Activated CD4-positive, CD25-positive, alpha-beta regulatory T cell treated with anti-CD3 and anti-CD28 coated beads, Interleukin-2, amount 50 U/mL, for 16 hours (primary cell): ENCODE data around the gene IL16.
A peak's percentile ranks its signal among the peaks of the same experiment; 100 is the strongest.

Source experiments
- DNase-seq: peaks from one replicate; pipeline ENCODE4 v3.0.0-alpha.2; 2020; ENCODE audit warnings: low read depth, low spot score

The IL16 gene

DNA sequence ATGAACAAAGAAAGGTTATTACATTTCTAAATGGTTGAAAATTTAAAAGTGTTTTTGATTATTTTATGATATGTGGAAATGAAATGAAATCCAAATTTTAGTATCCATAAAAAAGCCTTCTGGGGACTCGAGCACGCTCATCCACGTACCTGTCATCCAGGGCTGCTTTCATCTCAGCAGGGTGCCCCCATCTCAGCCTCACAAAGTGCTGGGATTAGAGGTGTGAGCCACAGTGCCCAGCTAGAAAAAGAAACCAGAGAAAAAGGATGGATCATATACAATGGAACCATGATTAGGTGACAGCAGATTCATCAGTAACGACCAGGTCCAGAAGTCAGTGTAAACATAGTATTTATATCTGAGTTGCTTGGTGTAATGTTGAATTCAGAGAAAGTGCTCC lies 77.6 kb downstream of the IL16 start:
- no peak for DNase-seq

DNA sequence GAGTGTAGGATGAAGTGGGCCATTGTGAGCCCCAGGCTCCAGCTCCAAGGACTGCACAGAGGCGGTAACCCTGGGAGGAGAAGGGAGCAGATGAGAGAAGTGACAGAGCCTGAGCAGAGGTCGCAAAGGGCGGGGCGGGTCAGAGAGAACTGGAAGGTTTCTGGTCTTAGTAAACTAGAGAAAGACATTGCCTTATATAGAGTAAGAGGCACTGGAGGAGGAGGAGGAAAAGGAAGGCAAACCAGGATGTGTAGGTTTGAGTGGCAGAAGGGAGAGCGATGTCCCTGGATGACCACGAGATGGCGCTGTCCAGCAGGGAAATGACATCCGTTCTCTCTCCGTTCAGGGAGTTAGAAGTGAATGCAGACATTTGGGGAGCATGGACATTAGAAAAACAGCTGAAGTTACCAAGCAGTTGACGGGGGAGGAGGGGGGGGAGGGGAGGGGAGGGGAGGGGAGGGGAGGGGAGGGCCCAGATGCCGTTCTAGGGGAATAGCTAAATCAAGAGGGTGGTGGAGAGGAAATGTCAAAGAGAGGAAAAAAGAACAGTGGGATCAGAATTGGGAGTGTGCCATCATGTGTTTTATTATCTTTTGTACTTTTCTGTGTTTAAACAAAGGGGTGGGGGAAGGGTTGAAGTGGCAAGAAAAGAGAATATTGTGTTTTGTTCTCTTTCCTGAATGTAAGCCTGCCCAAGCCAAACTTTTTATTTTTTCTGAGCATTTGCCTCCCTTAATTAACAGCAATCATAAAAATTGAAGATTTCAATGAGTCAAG lies 78.4 kb downstream of the IL16 start:
- peak; percentile 72 for DNase-seq

DNA sequence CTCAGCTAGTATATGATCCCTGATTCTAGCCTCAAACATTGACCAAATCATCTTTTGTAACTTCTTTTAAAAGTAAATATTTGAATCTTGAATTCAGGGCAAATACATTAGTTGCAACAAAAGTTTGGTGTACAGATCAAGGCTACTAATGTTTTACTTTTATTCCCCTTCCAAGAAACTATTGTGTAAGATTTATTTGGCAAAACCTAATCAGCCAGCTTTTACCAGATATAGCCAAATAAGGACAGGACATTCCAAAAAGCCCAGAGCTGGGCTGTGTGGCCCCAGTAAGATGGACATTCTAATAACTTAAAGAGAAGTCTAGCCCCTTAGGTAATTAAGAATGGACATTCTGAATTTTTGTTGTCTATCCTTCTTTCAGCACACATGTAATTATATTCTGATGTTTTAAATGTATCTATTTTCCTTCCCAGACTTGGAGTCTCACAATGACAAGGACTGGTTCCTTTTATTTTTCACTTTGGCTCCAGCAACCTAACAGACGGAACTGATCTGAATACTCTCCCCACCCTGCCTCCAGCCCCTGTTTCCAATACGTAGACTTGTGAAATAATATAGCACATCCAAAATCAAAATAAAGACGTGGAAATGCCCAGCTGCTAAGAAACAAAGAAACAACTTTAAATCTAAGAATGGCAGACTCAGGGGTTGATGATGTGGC lies 79.2 kb downstream of the IL16 start:
- no peak for DNase-seq

DNA sequence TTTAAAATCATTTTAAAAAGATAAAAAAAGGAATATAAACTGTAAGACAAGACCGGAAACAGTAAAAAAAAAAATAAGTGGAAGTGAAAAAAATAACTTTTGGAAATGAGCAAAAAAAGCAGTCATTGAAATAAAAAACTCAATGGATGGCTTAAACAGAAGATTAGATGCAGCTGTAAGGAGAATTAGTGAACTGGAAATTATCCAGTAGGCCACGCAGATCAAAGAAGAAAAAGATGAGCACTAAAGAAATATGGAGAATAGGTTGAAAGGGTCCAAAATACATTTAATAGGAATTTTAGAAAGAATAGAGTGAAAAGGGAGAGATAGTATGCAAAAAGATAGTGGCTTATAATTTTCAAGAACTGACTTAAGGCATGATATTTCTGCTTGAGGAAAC lies 80.3 kb downstream of the IL16 start:
- no peak for DNase-seq

DNA sequence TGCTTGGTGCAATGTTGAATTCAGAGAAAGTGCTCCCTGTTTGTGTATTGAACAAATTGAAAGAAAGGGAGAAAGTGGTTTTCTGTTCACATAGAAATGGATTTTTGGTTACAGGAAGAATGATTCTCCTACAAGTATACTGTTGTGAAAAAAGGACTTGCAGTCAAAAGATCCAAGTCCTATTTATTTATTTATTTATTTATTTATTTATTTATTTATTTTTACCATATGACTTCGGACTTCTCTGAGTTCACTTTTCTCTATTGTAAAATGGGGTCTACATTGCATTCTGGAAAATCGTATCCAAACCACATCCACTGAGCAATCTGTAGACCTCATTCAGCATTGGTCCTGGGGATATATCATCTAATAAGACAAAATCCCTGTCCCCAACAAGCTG lies 81.2 kb downstream of the IL16 start:
- no peak for DNase-seq

DNA sequence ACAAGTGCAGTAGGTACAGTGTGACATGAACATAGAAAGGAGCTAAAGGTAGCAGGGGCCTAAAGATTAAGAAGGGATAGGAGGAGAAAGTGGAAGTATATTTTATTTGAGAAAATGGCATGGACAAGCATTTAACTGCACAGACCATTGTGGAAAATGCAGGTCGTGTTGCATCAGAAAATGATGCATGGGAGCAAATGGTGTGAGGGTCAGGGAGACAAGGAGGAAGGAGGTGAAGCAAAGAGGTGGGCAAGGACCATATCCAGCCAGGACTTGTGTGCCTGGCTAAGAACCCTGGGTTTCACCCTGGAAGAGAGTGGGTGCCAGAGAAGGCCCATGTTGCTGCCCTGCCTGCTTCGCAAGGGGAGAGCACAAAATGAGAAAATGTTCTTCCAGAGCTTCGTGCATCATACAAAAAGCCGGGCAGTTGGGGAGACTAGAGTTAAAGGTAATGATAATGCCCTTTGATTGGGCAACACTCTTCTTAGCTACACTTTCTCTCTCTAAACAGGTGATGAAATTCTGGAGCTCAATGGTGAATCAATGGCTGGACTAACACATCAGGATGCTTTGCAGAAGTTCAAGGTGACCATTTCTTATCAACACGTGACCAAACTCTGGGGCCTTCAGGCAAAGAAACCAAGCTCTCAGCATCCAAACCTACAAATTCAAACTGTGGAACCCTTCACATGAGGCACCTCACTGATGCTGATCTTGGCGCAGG lies 81.8 kb downstream of the IL16 start:
- DNase-seq = no peak

DNA sequence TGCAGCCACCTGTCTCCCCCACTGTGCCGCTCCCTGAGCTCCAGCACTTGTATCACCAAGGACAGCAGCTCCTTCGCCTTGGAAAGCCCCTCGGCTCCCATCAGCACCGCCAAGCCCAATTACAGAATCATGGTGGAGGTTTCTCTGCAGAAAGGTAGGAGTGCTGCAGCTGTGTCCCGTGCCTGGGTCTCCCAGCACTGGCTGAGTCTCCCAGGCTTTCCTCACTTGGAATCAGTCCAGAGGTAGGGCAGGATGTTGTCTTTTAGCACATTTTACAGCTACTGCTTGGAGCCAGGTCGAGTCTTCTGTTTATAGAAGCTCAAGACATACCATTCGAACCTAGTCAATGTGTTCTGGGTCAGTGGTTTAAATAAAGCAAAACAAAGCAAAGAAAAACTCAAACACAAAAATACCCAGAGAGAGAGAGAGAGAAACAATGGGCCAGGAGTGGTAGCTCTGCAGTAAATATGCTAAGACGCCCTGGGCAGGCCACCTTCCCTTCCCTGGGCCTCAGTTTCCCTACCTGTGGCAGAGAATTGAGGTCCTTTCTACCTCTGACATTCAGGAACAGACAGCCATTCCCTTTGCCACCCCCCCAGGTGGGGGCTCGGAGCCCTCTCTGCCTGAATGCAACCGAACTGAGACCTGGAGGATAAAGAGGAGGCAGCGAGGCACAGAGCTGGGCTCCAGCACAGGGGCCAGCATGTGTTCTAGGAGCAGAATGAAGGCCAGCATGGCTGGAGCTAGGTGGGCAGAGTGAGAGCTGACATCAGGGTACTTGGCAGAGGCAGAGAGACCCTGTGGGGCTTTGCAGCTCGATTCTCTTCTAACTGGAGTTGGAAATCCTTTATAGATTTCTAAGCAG lies 83.2 kb downstream of the IL16 start:
- DNase-seq = no peak

DNA sequence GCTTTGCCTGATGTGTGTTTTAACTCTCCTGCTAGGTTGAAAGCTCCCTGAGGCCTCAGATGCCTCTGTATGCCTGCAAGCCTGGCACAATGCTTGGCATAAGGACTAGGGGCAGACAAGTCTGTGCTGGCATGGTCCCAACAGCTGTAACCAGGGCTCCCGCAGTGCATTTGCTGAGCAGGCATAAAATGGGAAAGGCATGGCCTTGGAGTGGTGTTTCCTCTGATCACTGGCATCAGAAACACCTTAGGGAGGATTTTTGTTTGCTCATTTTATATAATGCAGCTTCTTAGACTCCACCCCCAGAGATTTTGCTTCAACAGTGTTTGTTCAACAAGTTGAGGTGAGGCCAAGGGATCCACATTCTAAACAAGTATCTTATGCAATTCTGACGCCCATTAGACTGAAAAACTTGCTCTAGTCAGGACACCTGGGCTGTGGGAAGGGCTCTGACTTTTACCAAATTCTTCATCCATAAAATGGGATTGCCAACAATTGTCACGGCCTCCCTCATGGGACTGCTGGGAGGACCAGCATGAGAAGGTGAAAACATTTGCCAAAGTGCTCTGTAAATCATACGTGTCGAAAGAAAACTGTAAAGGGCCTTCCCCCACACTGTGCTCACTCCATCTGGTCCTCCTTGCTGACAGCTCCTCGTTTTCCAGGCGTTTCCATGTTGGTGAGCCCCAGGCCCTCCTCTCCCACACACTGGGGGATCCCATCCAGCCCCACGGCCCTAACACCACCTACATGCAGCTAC lies 84.2 kb downstream of the IL16 start:
- DNase-seq = no peak

DNA sequence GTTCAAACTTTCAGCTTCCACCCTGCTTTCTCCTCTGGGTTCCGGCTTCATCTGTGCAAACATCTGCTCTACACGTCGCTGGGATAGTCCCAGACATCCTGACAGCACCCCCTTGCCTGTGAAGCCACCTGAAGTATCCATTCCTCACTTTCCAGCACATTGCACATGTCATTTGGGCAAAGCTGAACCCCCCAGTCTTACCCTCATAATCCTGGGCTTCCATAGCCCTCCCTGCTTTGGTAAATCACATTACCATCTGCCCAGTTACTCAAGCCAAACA lies 84.7 kb downstream of the IL16 start:
- no peak for DNase-seq

DNA sequence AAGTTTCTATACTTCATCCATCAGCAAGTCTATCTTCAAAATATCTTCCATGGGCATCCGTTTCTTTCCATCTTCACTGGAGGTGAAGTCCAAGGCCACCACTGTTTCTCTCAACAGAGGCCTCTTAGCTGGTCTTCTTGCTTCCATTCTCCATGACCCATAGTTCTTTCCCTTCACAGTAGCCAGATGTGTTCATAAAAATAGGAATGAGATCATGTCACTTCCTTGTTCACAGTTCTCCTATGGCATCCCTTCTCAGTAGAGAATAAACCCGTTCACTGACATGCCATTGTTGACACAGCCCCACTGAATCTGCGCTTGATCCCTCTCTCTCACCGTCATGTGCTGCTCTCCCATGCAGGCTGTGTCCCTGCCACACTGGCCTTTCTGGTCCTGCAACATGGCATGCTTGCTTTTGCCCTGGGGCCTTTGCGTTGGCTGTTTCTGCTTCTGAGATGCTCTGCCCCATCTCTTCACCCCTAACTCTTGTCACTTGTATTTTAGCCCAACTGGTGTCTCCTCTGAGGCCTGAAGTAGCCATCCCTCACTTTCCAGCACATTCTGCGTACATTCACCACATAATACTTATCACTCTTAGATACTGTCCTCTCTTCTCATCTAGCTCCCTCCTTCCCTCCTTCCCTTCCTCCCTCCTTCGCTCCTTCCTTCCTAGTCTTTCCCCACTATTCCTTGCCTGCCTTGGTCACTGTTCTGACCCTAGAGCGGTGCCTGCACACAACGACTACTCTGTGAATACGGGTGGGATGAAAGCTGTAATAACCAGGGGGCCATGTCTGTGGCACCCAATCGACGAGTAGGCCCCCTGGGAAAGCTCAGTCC lies 85.3 kb downstream of the IL16 start:
- DNase-seq = no peak

DNA sequence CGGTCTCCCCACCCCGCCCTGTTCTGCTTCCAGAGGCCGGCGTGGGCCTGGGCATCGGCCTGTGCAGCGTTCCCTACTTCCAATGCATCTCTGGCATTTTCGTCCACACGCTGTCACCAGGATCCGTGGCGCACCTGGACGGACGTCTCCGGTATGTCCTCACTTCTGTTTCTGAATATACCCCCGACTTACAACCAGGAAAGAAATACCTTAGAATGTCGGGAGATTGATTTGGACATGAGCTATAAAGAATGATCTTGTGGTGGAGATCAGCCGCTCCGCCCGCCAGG lies 85.9 kb downstream of the IL16 start:
- DNase-seq = no peak

DNA sequence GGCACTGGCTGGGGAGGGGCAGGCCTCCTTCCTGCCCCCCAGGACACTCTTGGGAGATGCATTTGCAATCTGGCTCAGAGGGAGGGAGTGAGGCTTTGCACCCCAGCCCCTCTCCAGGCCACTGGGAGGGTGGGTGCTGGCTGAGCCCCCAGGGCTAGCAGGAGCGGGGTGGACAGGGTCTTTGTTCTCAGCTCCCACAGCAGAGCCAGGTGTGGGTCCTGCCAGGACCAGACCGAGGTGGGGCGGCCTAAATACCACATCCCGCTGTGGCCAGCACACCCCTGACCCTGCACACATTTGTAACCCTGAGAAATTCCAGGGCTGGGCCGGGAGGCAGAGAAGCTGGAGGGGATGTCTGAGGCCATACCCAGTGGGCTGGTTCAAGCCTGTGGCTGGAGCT lies 86.2 kb downstream of the IL16 start:
- DNase-seq = no peak

DNA sequence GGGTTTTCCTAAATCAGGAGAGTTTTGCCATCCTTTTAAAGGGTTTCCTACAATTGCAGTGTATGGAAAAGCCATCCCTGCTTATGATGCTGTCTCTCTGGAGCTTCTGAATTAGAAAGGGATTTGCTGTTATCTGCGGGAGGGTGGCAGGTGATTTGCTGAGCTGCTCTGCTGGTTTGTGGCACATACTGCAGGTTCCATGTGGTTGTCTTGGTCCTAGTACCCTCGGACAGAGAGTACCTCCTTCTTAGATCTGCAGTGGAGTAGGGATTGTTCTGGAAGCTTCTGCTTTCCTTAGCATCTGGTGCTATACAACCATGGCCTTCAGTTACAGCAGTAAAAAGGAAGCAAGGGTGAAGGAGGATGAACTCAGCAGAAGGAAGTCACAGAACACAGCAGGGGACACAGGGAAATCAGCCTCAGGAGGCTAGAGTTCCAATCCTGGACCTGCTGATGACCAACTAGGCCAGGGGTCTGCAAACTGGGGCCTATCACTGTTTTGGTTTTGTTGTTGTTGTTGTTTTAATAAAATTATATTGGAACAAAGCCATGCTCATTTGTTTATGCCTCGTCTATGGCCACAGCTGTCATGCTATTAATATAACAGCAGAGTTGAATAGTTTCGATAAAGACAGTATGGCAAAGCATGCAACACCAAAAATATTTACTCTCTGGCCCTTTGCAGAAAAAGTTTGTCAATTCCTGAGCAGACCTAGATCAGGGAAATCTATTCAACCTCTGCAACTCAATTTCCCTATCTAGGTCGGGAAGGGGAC lies 87.8 kb downstream of the IL16 start:
- DNase-seq = no peak

DNA sequence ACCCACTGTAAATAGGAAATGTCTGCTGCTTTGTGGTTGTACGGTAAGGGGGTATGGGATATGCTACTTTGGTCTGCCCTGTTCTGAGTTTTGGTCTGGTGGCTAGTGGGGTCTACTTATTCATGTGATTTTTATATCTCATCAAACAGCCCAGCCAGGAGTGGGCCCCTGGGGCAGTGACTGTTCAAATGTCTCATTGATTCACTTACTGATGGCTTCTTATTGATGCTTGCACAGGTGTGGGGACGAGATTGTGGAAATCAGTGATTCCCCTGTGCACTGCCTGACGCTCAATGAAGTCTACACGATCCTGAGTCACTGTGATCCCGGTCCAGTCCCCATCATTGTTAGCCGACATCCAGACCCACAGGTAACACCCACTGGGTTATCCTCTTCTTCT lies 88.8 kb downstream of the IL16 start:
- no peak for DNase-seq

DNA sequence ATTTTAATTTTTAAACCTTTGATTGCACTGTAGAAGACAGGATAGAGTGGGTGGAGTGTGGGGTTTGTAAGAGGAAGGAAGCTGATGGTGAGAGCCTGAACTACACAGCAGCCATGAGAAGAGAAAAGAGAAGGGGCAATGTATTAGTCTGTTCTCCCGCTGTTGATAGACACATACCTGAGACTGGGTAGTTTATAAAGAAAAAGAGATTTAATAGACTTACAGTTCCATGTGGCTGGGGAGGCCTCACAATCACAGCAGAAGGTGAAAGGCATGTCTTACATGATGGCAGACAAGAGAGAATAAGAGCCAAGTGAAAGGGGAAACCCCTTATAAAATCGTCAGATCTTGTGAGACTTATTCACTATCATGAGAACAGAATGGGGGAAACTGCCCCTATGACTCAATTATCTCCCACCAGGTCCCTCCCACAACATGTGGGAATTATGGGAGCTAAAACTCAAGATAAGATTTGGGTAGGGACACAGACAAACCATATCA lies 90.0 kb downstream of the IL16 start:
- no peak for DNase-seq

DNA sequence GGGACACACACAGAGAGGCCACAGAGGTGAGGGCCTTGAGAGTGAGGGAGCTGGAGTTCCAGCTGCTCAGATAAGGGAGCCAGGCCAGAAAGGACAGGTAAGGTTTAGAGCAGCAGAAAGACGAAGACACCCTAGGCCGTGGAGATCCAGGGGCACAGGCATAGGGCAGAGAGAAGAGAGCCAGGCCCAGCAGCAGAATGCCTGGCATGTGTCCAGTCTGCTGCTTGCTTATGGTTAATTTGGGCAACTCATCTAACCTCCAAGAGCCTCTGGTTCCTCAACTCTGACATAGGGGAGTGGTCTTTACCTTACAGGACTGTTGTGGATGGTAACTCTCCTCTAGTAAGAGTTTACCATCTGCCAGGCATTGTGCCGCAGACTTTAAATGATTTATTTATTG lies 91.4 kb downstream of the IL16 start:
- no peak for DNase-seq

DNA sequence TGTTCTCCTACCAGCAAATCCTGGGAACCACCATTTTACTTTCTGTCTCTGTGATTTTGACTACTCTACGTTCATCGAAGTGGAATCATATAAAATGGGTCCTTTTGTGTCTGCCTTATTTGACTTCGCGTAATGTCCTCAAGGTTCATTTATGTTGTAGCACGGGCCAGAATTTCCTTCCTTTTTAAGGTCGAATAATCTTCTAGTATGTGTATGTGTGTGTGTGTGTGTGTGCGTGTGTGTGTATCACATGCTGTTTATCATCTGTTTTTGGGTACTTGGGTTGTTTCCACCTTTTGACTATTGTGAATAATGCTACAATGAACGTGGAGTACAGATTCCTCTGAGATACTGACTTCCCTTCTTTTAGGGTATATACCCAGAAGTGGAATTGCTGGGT lies 91.9 kb downstream of the IL16 start:
- DNase-seq = no peak

DNA sequence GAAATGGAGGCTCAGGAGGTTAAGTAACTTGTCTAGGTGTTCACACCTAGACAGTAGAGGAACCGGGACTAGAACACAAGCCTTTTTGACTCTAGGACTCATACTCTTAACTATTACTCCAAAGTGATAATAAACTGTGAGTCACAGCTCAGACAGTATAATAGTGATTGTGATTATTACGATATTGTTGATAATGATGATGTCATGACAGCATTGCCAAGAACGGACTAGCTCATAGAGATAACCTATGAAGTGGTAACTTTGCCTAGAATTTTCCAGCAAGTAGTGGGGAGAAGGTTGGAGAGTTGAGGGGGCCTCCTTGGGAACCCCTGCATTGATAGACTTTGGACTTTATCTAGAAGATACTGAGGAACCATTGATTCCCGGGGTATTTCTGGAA lies 93.2 kb downstream of the IL16 start:
- DNase-seq = no peak

DNA sequence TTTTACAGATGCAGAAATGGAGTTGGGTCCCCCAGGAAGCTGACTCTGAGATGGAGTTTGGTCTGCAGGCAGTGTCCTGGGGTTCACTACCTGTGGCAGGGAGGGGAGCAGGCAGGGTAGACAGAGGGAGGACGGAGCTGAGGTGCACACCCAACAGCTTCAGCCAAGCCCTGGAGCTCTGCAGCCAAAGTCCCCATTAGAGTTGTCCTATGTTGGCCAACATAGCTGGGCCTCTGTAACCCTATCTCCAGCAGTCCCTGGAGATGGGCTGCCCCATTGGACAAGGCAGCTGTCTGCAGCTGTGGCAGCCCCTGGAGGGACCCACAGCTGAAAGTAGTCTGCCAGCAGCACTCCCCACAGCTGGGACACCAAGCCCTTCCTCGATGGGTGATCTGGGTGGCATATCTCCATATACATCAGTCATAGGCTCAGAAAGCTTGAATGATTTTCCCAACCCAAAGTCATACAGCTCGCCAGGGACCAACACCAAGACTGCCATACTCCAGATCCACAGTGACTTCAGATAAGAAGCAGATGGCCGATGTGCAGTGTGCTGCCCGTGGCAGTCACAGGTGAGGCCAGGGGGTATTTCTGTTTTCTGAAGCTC lies 95.3 kb downstream of the IL16 start:
- DNase-seq = no peak
